Measurements from ENCODE around the gene NKAPD1. TPM values are rescaled to one million over a fixed set of nuclear protein-coding genes. Genes with fewer than 3 reads are reported as not detected.

The NKAPD1 gene
- polyA plus RNA-seq, 1 experiment: 23.2 TPM

DNA sequence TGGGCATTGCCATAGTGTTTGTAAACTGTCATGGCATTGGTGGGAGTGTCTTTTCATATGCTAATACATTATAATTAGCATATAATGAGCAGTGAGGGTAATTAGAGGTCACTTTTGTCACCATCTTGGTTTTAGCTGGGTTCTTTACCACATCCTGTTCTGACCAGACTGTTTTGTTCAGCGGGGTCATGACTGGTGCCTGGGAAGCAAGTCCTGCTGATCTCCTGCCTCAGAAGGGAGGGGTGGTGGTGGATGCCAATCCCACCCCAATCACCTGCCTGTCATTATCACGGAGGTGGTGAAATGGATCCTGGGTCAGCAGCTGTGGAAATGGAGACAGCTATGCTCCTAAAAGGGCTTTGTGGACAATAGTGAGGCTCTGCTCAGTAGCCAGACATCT lies 58.6 kb downstream of the NKAPD1 start:
- no peaks in the 10 kb centered on the region for H3K27me3 ChIP-seq (ENCODE audit: control insufficient read depth, insufficient read depth, low read length)
- H3K27ac ChIP-seq (ENCODE audit: low read depth, low read length): no peak overlapping the region
- TF ChIP-seq, protein P1, sequence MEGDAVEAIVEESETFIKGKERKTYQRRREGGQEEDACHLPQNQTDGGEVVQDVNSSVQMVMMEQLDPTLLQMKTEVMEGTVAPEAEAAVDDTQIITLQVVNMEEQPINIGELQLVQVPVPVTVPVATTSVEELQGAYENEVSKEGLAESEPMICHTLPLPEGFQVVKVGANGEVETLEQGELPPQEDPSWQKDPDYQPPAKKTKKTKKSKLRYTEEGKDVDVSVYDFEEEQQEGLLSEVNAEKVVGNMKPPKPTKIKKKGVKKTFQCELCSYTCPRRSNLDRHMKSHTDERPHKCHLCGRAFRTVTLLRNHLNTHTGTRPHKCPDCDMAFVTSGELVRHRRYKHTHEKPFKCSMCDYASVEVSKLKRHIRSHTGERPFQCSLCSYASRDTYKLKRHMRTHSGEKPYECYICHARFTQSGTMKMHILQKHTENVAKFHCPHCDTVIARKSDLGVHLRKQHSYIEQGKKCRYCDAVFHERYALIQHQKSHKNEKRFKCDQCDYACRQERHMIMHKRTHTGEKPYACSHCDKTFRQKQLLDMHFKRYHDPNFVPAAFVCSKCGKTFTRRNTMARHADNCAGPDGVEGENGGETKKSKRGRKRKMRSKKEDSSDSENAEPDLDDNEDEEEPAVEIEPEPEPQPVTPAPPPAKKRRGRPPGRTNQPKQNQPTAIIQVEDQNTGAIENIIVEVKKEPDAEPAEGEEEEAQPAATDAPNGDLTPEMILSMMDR (IDR thresholded peaks at IDR 0.05; ENCODE audit: low read depth, low read length): no peak
- CTCF ChIA-PET: interaction anchor here (0.8 kb wide), 1 partner anchor 148 kb away, joined by 3 read pairs; no protein-coding TSS in a partner anchor
- POLR2A ChIA-PET: no interaction called here
- no peaks in the 10 kb centered on the region for H3K9me3 ChIP-seq (ENCODE audit: control insufficient read depth, insufficient read depth, low read length)
- no peak overlapping the region for H3K4me3 ChIP-seq (ENCODE audit: low read depth, low read length)
- DNase-seq (ENCODE audit: low read depth, low spot score): no peak

DNA sequence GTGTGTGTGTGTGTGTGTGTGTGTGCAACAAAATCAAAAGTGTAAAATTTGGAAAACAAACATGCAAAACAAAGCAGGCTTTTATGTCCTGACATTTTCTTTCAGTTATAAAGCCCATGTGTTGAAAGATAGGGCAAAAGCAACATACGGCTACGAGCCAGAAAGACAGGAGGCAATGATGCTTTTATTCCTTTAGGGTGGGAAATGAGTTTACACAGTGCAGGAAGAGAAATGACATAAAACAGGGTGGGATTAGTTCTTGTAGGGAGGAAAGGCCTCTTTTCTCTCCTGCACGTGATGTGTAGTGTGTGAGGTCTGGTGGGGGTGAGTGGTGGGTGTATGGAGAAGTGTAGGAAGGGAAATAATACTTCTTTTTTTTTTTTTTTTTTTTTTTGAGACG lies 60.4 kb downstream of the NKAPD1 start:
- TF ChIP-seq, protein P1 (IDR thresholded peaks at IDR 0.05; ENCODE audit: low read depth, low read length): no peak
- no peak for DNase-seq (ENCODE audit: low read depth, low spot score)
- Histone ChIP-seq H3K27me3 (ENCODE audit: control insufficient read depth, insufficient read depth, low read length) (no peaks in the 10 kb centered on the region), H3K9me3 (ENCODE audit: control insufficient read depth, insufficient read depth, low read length) (no peaks in the 10 kb centered on the region), H3K4me3 (ENCODE audit: low read depth, low read length) (no peak overlapping the region), H3K27ac (ENCODE audit: low read depth, low read length) (no peak overlapping the region)
- ChIA-PET CTCF (no interaction called here), POLR2A (interaction anchor here (0.7 kb wide), 1 partner anchor 38 kb away, joined by 5 read pairs; no protein-coding TSS in a partner anchor)

Small RNA genes lying within 50 kb of the gene (small RNA-seq; reads per million reads assigned to genes)
- gene AP000907.3 (ENCODE audit: insufficient read length, low read depth): not detected
- not detected for gene RNU6-893P (ENCODE audit: insufficient read length, low read depth)

Other genes starting within 250 kb of the NKAPD1 start
- gene ALG9, start 202.7 kb upstream of the NKAPD1 start, polyA plus RNA-seq (2011; rRNA removed): 31.7 and 40.0 TPM in 2 replicates
- gene FDXACB1, start 195.1 kb upstream of the NKAPD1 start, polyA plus RNA-seq (2011; rRNA removed): 1.7 and 2.1 TPM in 2 replicates
- 40.3 and 45.1 TPM in 2 replicates for gene CFAP68, start 194.8 kb upstream of the NKAPD1 start, polyA plus RNA-seq (2011; rRNA removed)
- 6.1 and 6.3 TPM in 2 replicates for gene CRYAB, start 162.5 kb upstream of the NKAPD1 start, polyA plus RNA-seq (2011; rRNA removed)
- 0.41 and 0.79 TPM in 2 replicates for gene HSPB2, start 161.6 kb upstream of the NKAPD1 start, polyA plus RNA-seq (2011; rRNA removed)
- gene C11orf52, start 155.4 kb upstream of the NKAPD1 start, polyA plus RNA-seq (2011; rRNA removed): 0.38 and 0.61 TPM in 2 replicates
- 10.5 and 11.5 TPM in 2 replicates for gene DIXDC1, start 137.0 kb upstream of the NKAPD1 start, polyA plus RNA-seq (2011; rRNA removed)
- gene DLAT, start 48.9 kb upstream of the NKAPD1 start, polyA plus RNA-seq (2011; rRNA removed): 26.6 and 34.8 TPM in 2 replicates
- 1.5 TPM in 2 replicates for gene PIH1D2, start 282 bp upstream of the NKAPD1 start, polyA plus RNA-seq (2011; rRNA removed)
- 106 and 143 TPM in 2 replicates for gene TIMM8B, start 12.5 kb downstream of the NKAPD1 start, polyA plus RNA-seq (2011; rRNA removed)
- gene SDHD, start 12.6 kb downstream of the NKAPD1 start, polyA plus RNA-seq (2011; rRNA removed): 122 and 154 TPM in 2 replicates
- 0.12 and 0.46 TPM in 2 replicates for gene IL18, start 89.8 kb downstream of the NKAPD1 start, polyA plus RNA-seq (2011; rRNA removed)
- gene TEX12, start 93.1 kb downstream of the NKAPD1 start, polyA plus RNA-seq (2011; rRNA removed): 0.19 TPM in 1 of 2 replicates, not detected in the other
- gene BCO2, start 101.2 kb downstream of the NKAPD1 start, polyA plus RNA-seq (2011; rRNA removed): 0.94 and 1.3 TPM in 2 replicates
- gene PTS, start 152.1 kb downstream of the NKAPD1 start, polyA plus RNA-seq (2011; rRNA removed): 40.5 and 55.9 TPM in 2 replicates
- not detected in 2 replicates for gene PLET1, start 186.6 kb downstream of the NKAPD1 start, polyA plus RNA-seq (2011; rRNA removed)

Measured in AG04450 (cell line).